A204.1 (cell line): ENCODE results near the gene SHISA6.

Experiments used
- FAIRE-seq: peaks from 2 replicates; lab custom pipeline; 2012; peaks lifted over from hg19 to GRCh38; lab: Jason Lieb, UNC

Gene SHISA6

GRCh38 chr17:11240841-11241610 is at the start of gene SHISA6:
SHISA6 (plus strand) TSS chr17:11241213.
- no peak for FAIRE-seq

- FAIRE-seq = no peak
Observed at GRCh38 chr17:11195801-11196200, 45.2 kb upstream of the SHISA6 start.

GRCh38 chr17:11204991-11205390 is 36.0 kb upstream of the SHISA6 start:
- no peak for FAIRE-seq

GRCh38 chr17:11205659-11206058 is 35.4 kb upstream of the SHISA6 start:
- no peak for FAIRE-seq

- no peak for FAIRE-seq
Observed at GRCh38 chr17:11209906-11210305, 31.1 kb upstream of the SHISA6 start.

- no peak for FAIRE-seq
Observed at GRCh38 chr17:11212792-11213191, 28.2 kb upstream of the SHISA6 start.

GRCh38 chr17:11216976-11217375 is 24.0 kb upstream of the SHISA6 start:
- FAIRE-seq = no peak

- no peak for FAIRE-seq
Observed at GRCh38 chr17:11221196-11221595, 19.8 kb upstream of the SHISA6 start.

GRCh38 chr17:11221721-11222120 is 19.3 kb upstream of the SHISA6 start:
- no peak for FAIRE-seq

- FAIRE-seq = no peak
Observed at GRCh38 chr17:11238705-11239104, 2.3 kb upstream of the SHISA6 start.

GRCh38 chr17:11239379-11239970 is 1.5 kb upstream of the SHISA6 start:
- FAIRE-seq = no peak

- FAIRE-seq = no peak
Observed at GRCh38 chr17:11240041-11240840, 772 bp upstream of the SHISA6 start.

GRCh38 chr17:11241611-11242226 is 706 bp downstream of the SHISA6 start:
- no peak for FAIRE-seq

- no peak for FAIRE-seq
Observed at GRCh38 chr17:11242411-11242810, 1.4 kb downstream of the SHISA6 start.

GRCh38 chr17:11244776-11245175 is 3.8 kb downstream of the SHISA6 start:
- FAIRE-seq = no peak

- no peak for FAIRE-seq
Observed at GRCh38 chr17:11245187-11245586, 4.2 kb downstream of the SHISA6 start.

- no peak for FAIRE-seq
Observed at GRCh38 chr17:11245791-11246190, 4.8 kb downstream of the SHISA6 start.

- no peak for FAIRE-seq
Observed at GRCh38 chr17:11250161-11250560, 9.1 kb downstream of the SHISA6 start.

GRCh38 chr17:11251561-11252107 is 10.6 kb downstream of the SHISA6 start:
- no peak for FAIRE-seq

- FAIRE-seq = no peak
Observed at GRCh38 chr17:11252146-11252545, 11.1 kb downstream of the SHISA6 start.

- FAIRE-seq = no peak
Observed at GRCh38 chr17:11256877-11257276, 15.9 kb downstream of the SHISA6 start.

GRCh38 chr17:11264183-11264871 is 23.3 kb downstream of the SHISA6 start:
- FAIRE-seq = no peak
